Activated CD4-positive, alpha-beta T cell treated with anti-CD3 and anti-CD28 coated beads for 36 hours (primary cell): ENCODE measurements around the gene MPRIP. TPM values are rescaled to one million over a fixed set of nuclear protein-coding genes. Genes with fewer than 3 reads are reported as not detected.
"Not testable (repeated sequence)": the region's sequence is repeated elsewhere in the genome, so short reads cannot be mapped to it uniquely, and the experiment has no call there.

Experiments
- ATAC-seq: fragments of 200-7000 bp; cut with Tn5 transposase; one replicate; pipeline ENCODE4 v1.10.0; 2021; ENCODE audit warnings: mild to moderate bottlenecking, moderate library complexity
- CTCF ChIA-PET: fragments of 350-600 bp; sonication (Branson Sonifier 250); formaldehyde crosslinking; loops from one replicate; lab custom pipeline; 2021; ENCODE audit warnings: antibody characterized with exemption; lab: Charles Lee
- POLR2A ChIA-PET: fragments of 350-600 bp; sonication (Branson Sonifier 250); formaldehyde crosslinking; loops from one replicate; lab custom pipeline; 2021; ENCODE audit warnings: antibody characterized with exemption, inconsistent platforms; lab: Charles Lee
- DNase-seq: peaks from one replicate; pipeline ENCODE4 v3.0.0-alpha.2; 2020
- H3K27ac Mint-ChIP-seq: one replicate; pipeline ENCODE4 v1.8.0; 2021; ENCODE audit warnings: mixed read lengths
- H3K27me3 Mint-ChIP-seq: one replicate; pipeline ENCODE4 v1.8.0; 2021; ENCODE audit warnings: mixed read lengths
- H3K36me3 Mint-ChIP-seq: one replicate; pipeline ENCODE4 v1.8.0; 2021; ENCODE audit warnings: low read depth, mixed read lengths
- H3K4me1 Mint-ChIP-seq: one replicate; pipeline ENCODE4 v1.8.0; 2021; ENCODE audit warnings: mixed read lengths
- H3K4me3 Mint-ChIP-seq: one replicate; pipeline ENCODE4 v1.8.0; 2021; ENCODE audit warnings: mild to moderate bottlenecking, moderate library complexity, mixed read lengths
- H3K9me3 Mint-ChIP-seq: one replicate; pipeline ENCODE4 v1.8.0; 2021; ENCODE audit warnings: low read depth, mixed read lengths
- intact Hi-C, 2 experiments: fragments of 100-400 bp; cut with DNase I in 1 of 2; cut with micrococcal nuclease in 1 of 2; formaldehyde crosslinking; loops; one replicate each; pipeline versions ENCODE4 v1.14.2 to v1.15.1; 2022 to 2024; cut with DNase I, micrococcal nuclease
- total RNA-seq, 2 experiments: library from RNA; stranded (reverse); gene quantifications; one replicate each; pipeline ENCODE4 v1.2.3, GENCODE V29; 2021

The MPRIP gene
- total RNA-seq, 2 experiments from 2014 or later = 131 to 179 TPM

DNA sequence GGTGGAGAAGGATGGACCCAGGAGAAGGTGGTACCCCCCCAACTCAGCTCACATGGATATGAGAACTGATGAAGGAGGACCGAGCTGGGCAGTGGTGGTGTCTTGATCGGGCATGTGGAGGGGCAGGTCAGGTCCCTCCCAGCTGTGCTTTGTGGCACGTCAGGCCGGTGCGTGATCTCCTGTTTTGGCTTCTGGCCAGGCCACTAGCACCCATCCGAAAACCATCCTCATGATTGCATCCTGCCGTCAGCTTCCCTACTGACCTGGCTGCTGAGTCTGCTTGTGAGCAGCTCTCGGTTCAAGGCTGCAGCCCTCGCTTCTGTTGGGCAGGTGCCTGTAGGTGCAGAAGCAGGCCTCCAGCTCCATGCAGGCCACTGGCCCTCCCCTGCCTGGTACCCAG is 110.8 kb downstream of the MPRIP start:
- POLR2A ChIA-PET = no interaction called here
- no peaks in the 10 kb centered on the region for H3K27me3 Mint-ChIP-seq
- intact Hi-C loops = loop anchor here in 1 of 2 experiments (5.0 kb wide), 1 partner anchor 54 kb away; the partner anchor contains the start of gene PLD6

DNA sequence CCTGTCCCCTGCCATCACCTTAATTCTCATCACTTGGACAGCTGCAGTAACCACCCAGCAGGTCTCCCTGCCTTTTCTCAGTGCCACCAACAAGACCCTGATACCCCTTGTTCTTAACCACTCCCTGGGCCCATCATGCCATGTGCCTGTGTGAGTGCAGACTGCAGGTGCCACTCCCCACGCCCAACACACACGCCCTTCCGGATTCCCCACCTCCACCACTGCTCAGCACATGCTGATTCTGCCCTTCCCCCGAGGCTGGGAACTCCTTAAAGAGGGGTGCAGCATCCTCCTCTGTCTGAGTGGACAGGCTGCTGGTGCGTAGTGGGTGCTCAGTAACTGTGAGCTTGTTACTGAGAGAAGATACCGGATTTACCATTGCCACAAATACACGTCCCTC is 111.5 kb downstream of the MPRIP start:
- ATAC-seq (no peak), DNase-seq (no peak)
- CTCF ChIA-PET = interaction anchor here (0.6 to 1.3 kb wide), 2 partner anchors 12 to 202 kb away, joined by 3 read pairs; no protein-coding TSS in a partner anchor

More for the DNA sequence above, 110.8 kb downstream of the MPRIP start:
- Mint-ChIP-seq H3K9me3 (no peaks in the 10 kb centered on the region), H3K4me3 (no peak overlapping the region), H3K36me3 (peaks cover 46% of the 10 kb centered on the region), H3K27ac (peak overlapping the region; percentile 62), H3K4me1 (peaks cover 59% of the 10 kb centered on the region)
- DNase-seq (no peak), ATAC-seq (no peak)
- CTCF ChIA-PET = interaction anchor here (1.3 to 1.4 kb wide), 2 partner anchors 12 to 19 kb away, joined by 3 read pairs; no protein-coding TSS in a partner anchor

DNA sequence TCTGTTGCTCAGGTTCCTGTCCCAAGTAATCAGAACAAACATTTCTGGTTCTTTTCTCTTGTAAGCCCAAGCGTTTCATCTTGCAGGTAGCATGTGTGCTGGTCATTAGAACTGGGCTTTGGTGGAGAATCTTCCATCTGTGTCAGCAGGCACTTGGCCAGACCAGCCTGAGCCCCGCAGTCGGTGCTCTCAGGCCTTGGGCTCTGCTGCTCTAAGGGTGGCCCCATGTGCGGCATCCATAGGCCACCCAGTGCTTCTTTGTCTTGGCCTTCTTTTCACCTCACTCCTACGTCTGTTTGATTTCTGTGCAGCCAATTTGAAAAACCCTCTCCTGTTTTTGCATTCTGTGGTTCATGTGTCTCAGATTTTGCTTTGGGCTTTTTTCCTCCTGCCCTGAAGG is 112.3 kb downstream of the MPRIP start:
- peak overlapping the region; percentile 74 for H3K27ac Mint-ChIP-seq
- intact Hi-C loops = loop anchor here in 1 of 2 experiments (5.0 kb wide), 1 partner anchor 53 kb away; the partner anchor contains the start of gene PLD6
- POLR2A ChIA-PET = no interaction called here

More for the DNA sequence above, 111.5 kb downstream of the MPRIP start:
- intact Hi-C loops = loop anchor here in 1 of 2 experiments (5.0 kb wide), 1 partner anchor 54 kb away; the partner anchor contains the start of gene PLD6
- H3K4me3 Mint-ChIP-seq = no peak overlapping the region
- POLR2A ChIA-PET = no interaction called here
- no peaks in the 10 kb centered on the region for H3K9me3 Mint-ChIP-seq
- H3K27me3 Mint-ChIP-seq = no peaks in the 10 kb centered on the region
- H3K36me3 Mint-ChIP-seq = peaks cover 46% of the 10 kb centered on the region
- peaks cover 59% of the 10 kb centered on the region for H3K4me1 Mint-ChIP-seq
- peak overlapping the region; percentile 56 for H3K27ac Mint-ChIP-seq

DNA sequence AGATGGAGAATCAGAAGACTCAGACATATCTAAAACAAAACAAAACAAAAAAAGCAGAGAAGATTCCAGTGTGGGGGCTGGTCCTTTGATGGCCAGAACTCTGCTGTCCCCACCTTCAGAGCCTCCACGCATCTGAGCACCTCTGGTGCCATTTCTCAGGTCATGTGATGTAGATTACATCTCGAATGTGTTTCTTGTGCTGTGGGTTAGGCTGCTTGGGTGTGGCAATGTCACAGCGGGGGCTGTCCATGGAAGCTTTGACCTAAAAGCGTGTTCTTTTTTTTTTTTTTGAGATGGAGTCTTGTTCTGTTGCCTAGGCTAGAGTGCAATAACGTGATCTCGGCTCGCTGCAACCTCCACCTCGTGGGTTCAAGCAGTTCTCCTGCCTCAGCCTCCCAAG is 112.7 kb downstream of the MPRIP start:
- H3K4me1 Mint-ChIP-seq = peaks cover 53% of the 10 kb centered on the region
- ChIA-PET POLR2A (no interaction called here), CTCF (interaction anchor here (0.7 to 2.2 kb wide), 2 partner anchors 13 to 40 kb away, joined by 4 to 10 read pairs; no protein-coding TSS in a partner anchor)
- H3K9me3 Mint-ChIP-seq = no peaks in the 10 kb centered on the region
- no peak for ATAC-seq
- H3K27me3 Mint-ChIP-seq = no peaks in the 10 kb centered on the region
- intact Hi-C loops = loop anchor here in 1 of 2 experiments (5.0 kb wide), 1 partner anchor 52 kb away; the partner anchor contains the start of gene PLD6
- H3K27ac Mint-ChIP-seq = peak overlapping the region; percentile 74
- H3K4me3 Mint-ChIP-seq = no peak overlapping the region
- no peak for DNase-seq
- peaks cover 48% of the 10 kb centered on the region for H3K36me3 Mint-ChIP-seq

More for the DNA sequence above, 112.3 kb downstream of the MPRIP start:
- ATAC-seq (no peak), DNase-seq (no peak)
- CTCF ChIA-PET = interaction anchor here (0.7 to 1.3 kb wide), 2 partner anchors 13 to 40 kb away, joined by 3 to 4 read pairs; no protein-coding TSS in a partner anchor
- Mint-ChIP-seq H3K36me3 (peaks cover 49% of the 10 kb centered on the region), H3K4me3 (peak overlapping the region; percentile 25), H3K27me3 (no peaks in the 10 kb centered on the region), H3K4me1 (peaks cover 56% of the 10 kb centered on the region), H3K9me3 (no peaks in the 10 kb centered on the region)

DNA sequence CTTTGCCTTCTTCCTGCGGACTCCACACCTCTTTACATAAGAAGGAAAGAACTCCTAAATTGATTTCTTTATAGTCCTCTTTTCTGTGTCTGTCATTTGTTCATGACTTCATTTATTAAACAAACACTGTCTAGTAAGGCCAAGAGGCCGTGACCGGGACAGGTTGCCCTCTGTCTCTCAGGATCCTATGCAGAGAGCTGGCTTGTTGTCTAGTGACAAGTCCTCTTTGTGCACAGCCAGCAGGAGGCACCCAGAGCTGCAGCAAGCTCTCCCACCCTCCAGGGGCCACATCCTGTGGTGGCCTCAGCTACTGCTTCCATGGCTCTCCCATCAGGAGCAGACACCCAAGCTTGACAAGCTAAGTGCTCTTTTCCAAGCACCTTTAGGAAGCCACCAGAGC is 113.3 kb downstream of the MPRIP start:
- no peak for ATAC-seq
- DNase-seq = no peak
- Mint-ChIP-seq H3K27me3 (no peaks in the 10 kb centered on the region), H3K36me3 (peaks cover 45% of the 10 kb centered on the region), H3K4me3 (no peak overlapping the region), H3K27ac (no peak overlapping the region), H3K4me1 (peaks cover 47% of the 10 kb centered on the region), H3K9me3 (no peaks in the 10 kb centered on the region)
- intact Hi-C loops = no loop called here
- ChIA-PET POLR2A (no interaction called here), CTCF (interaction anchor here (0.8 to 2.2 kb wide), 2 partner anchors 13 to 18 kb away, joined by 3 to 10 read pairs; no protein-coding TSS in a partner anchor)

DNA sequence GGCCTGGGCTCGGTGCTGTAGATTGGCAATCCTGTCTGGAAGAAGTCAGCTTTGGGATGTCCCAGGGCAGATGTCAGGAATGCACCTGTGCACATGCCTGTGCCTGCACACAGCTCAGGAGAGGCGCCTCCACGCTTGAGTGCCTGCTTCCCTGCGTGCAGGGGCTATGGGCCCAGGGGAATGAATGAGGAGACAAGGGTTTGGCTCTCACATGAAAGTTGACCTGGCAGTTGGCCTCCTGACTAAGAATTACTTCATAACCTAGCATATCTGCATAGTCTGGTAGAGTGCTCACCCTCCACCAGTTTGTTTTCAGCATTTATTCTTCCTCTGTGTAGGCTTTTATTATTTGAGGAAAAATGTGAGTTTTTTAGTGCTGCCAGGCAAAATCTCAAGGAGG is 113.8 kb downstream of the MPRIP start:
- no peak for DNase-seq
- Mint-ChIP-seq H3K4me1 (peaks cover 43% of the 10 kb centered on the region), H3K4me3 (no peak overlapping the region), H3K27me3 (no peaks in the 10 kb centered on the region), H3K36me3 (peaks cover 42% of the 10 kb centered on the region), H3K27ac (no peak overlapping the region), H3K9me3 (no peaks in the 10 kb centered on the region)
- intact Hi-C loops = no loop called here
- ChIA-PET POLR2A (no interaction called here), CTCF (interaction anchor here (0.6 to 2.2 kb wide), 4 partner anchors 8 to 38 kb away, joined by 3 to 10 read pairs (median 4); no protein-coding TSS in a partner anchor)
- ATAC-seq = no peak

DNA sequence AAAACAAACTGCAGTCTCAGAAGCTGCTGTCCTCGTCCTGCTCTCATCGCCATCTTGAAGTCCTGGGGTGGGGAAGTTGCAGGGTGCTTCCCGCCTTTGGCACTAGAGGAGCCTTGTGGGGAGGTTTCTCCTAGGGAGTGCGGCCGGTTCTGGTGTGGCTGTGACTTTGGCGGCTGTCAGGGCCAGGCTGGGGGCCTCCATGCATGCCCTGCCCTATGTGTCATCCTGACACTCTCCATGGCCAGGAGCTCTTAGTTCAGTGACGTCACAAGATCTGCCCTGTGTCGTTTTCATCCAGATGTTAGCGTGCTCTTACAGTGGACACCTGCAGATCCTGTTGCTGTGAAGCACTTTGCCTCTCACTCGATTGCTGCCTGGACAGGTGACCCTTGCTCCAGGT is 114.3 kb downstream of the MPRIP start:
- H3K27ac Mint-ChIP-seq = no peak overlapping the region
- no peaks in the 10 kb centered on the region for H3K9me3 Mint-ChIP-seq
- CTCF ChIA-PET = interaction anchor here (0.6 to 2.2 kb wide), 3 partner anchors 7 to 39 kb away, joined by 3 to 10 read pairs (median 4); no protein-coding TSS in a partner anchor
- intact Hi-C loops = no loop called here
- H3K36me3 Mint-ChIP-seq = peaks cover 41% of the 10 kb centered on the region
- no peaks in the 10 kb centered on the region for H3K27me3 Mint-ChIP-seq
- H3K4me1 Mint-ChIP-seq = peaks cover 39% of the 10 kb centered on the region
- POLR2A ChIA-PET = no interaction called here
- ATAC-seq (no peak), DNase-seq (no peak)
- H3K4me3 Mint-ChIP-seq = no peak overlapping the region

DNA sequence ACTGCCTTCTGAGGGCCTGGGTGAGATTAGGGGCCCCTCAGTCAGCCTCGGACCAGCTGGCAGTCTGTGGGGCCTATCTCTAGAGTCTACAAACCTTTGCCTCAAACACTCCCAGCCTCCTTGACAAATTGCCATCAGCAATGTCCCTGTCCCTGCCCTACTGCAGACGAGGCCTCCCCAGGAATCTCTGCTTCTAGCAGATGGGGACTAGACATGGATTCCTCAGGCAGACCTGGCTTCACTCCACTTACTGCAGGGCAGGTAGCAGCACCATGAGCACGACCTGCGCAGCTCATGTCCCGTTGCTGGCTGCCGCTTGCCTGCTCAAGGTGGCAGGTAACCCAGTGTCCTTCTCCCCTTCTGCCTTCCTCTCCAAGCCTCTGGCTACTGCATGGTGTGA is 114.8 kb downstream of the MPRIP start:
- Mint-ChIP-seq H3K4me1 (peaks cover 34% of the 10 kb centered on the region), H3K27me3 (no peaks in the 10 kb centered on the region), H3K27ac (no peak overlapping the region), H3K4me3 (no peak overlapping the region), H3K36me3 (peaks cover 40% of the 10 kb centered on the region), H3K9me3 (no peaks in the 10 kb centered on the region)
- DNase-seq (no peak), ATAC-seq (no peak)
- CTCF ChIA-PET = interaction anchor here (2.2 kb wide), 1 partner anchor 15 kb away, joined by 10 read pairs; no protein-coding TSS in a partner anchor
- intact Hi-C loops = no loop called here
- POLR2A ChIA-PET = interaction anchor here (1.6 kb wide), 1 partner anchor 109 kb away, joined by 4 read pairs; no protein-coding TSS in a partner anchor

DNA sequence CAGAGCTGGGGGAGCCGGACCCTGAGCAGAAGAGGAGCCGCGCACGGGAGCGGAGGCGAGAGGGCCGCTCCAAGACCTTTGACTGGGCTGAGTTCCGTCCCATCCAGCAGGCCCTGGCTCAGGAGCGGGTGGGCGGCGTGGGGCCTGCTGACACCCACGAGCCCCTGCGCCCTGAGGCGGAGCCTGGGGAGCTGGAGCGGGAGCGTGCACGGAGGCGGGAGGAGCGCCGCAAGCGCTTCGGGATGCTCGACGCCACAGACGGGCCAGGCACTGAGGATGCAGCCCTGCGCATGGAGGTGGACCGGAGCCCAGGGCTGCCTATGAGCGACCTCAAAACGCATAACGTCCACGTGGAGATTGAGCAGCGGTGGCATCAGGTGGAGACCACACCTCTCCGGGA is 116.2 kb downstream of the MPRIP start:
- peaks cover 28% of the 10 kb centered on the region for H3K36me3 Mint-ChIP-seq
- POLR2A ChIA-PET = interaction anchor here (1.6 kb wide), 1 partner anchor 108 kb away, joined by 4 read pairs; no protein-coding TSS in a partner anchor
- intact Hi-C loops = not testable (repeated sequence)

DNA sequence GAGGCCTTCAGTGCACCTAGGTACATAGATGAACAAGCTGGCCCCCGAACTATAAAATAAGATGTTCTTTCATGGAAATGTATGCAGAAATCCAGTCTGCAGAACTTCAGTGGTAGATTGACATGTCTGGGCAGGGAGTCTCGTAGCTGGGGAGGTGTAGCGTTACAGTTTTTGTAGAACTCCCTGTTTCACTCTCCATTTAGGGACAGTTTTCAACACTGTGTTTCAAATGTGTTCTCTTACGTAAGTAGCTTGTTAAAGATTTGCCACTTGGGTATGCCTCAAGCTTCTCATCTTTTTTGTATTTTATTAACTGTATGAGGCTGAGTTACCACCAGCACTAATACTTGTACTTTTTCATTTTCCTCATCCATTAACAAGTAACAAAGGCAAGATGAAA is 117.3 kb downstream of the MPRIP start:
- Mint-ChIP-seq H3K27ac (no peak overlapping the region), H3K4me1 (peaks cover 10% of the 10 kb centered on the region), H3K27me3 (no peaks in the 10 kb centered on the region), H3K9me3 (no peaks in the 10 kb centered on the region), H3K4me3 (no peak overlapping the region), H3K36me3 (peaks cover 20% of the 10 kb centered on the region)
- ATAC-seq (no peak), DNase-seq (no peak)
- ChIA-PET POLR2A (interaction anchor here (1.1 kb wide), 1 partner anchor 121 kb away, joined by 4 read pairs; no protein-coding TSS in a partner anchor), CTCF (interaction anchor here (1.1 kb wide), 1 partner anchor 12 kb away, joined by 3 read pairs; no protein-coding TSS in a partner anchor)
- intact Hi-C loops = no loop called here

More for the DNA sequence above, 116.2 kb downstream of the MPRIP start:
- peaks cover 21% of the 10 kb centered on the region for H3K4me1 Mint-ChIP-seq
- H3K9me3 Mint-ChIP-seq, DNase-seq, ATAC-seq, H3K27me3 Mint-ChIP-seq, H3K27ac Mint-ChIP-seq, CTCF ChIA-PET, H3K4me3 Mint-ChIP-seq: not testable (repeated sequence)

DNA sequence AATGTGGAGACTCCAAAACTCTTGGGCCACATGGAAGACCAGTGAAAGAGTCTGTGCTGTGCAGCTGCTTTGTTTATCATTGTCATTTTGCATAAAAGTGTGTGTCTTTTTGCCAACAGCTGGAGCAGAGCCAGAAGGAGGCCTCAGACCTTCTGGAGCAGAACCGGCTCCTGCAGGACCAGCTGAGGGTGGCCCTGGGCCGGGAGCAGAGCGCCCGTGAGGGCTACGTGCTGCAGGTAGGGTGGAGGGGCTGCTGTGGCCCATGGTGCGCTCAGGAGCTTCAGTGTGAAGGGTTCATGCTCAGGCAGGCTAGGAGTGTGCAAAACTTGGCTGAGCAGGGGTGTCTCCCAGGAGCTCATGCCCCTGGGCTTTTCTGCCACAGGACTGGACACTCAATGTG is 118.9 kb downstream of the MPRIP start:
- H3K27me3 Mint-ChIP-seq = no peaks in the 10 kb centered on the region
- CTCF ChIA-PET = interaction anchor here (1.2 kb wide), 1 partner anchor 20 kb away, joined by 4 read pairs; no protein-coding TSS in a partner anchor
- DNase-seq (no peak), ATAC-seq (no peak)
- no peaks in the 10 kb centered on the region for H3K4me1 Mint-ChIP-seq
- POLR2A ChIA-PET = no interaction called here
- no peak overlapping the region for H3K4me3 Mint-ChIP-seq
- intact Hi-C loops = no loop called here
- H3K27ac Mint-ChIP-seq = no peak overlapping the region
- H3K9me3 Mint-ChIP-seq = no peaks in the 10 kb centered on the region
- peaks cover 18% of the 10 kb centered on the region for H3K36me3 Mint-ChIP-seq
